GM19043 (cell line): ENCODE measurements around the gene CLIC6.
"Not testable (repeated sequence)": the region's sequence is repeated elsewhere in the genome, so short reads cannot be mapped to it uniquely, and the experiment has no call there.

Source experiments
- ATAC-seq: cut with Tn5 transposase; IDR thresholded peaks from one replicate; pipeline ENCODE4 v1.9.1; 2021; ENCODE audit warnings: low read depth; ENCODE audit not compliant: unreplicated experiment

CLIC6 gene

DNA sequence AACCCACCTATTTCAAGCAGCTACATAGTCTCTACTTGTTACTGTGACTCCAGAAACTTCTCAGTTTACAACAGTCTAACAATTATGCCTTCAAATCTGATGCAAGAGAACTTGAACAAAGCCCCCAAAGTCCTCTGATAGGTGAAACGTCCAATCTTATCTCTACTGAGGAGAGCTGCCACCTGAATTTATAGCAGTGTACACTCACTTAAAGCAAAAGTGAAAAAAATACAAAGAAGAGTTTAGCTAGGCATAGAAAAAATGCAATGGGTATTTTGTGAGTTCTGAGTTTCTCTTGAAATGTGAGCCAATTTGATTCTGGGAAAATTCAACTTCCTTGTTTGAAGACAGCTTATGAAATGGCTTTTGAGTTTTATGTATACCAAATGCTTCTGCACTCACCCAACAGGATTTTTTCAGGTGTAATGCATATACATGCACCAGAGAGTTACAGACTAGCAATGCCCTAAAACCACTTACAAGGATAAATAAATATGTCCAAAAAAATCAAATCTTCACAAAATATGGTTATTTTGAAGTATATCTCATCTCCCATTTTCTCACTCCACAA lies 17.8 kb upstream of the CLIC6 start:
- no peak for ATAC-seq

DNA sequence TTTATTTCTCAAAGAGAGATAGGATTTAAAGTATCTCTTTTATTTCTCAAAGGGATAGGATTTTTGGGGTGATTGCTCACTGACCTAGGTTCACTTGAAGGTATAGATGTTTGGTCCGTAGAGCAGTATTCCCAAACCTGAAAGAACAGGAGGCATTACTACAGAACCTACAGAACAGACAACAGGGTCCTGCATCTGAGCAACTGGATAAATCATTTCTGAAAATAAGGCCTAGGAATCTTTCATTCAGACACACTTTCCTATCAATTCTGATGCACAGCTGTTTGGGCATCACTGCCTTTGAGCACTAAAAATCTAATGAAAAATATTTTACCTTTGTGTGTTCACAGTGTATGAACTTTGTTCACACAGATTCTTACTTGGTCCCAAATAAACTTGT lies 17.2 kb upstream of the CLIC6 start:
- ATAC-seq, result no peak

DNA sequence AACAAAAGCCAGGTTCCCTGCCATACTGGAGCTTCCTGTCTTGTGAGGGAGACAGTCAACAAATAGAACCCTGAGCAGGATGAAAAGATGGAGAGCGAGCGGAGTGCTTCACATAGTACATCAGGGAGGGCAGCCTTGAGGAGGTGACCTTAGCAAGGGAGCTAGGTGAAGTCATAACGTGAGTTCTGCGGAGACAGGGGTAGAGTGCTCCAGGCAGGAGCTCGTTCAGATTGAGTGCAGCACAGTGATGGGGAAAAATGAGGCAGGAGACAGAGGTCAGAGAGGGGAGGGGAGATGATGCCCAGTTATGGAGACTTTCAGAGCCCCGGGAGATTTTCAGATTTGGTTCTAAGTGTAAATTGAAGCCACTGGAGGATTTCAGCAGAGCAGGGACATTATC lies 15.3 kb upstream of the CLIC6 start:
- ATAC-seq, result no peak

DNA sequence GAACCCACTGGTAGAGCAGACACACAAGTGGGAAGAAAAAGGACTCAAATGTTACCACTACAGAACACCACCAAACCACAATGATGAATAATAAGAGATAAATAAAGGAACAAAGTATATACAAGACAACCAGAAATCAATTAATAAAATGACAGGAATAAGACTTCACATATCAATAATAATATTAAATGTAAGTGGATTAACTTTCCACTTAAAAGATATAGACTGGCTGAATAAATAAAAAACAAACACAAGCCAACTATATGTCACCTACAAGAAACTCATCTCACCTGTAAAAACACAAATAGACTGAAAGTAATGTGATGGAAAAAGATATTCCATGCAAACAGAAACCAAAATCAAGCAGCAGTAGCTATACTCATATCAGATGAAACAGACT lies 6.9 kb upstream of the CLIC6 start:
- ATAC-seq, result no peak

DNA sequence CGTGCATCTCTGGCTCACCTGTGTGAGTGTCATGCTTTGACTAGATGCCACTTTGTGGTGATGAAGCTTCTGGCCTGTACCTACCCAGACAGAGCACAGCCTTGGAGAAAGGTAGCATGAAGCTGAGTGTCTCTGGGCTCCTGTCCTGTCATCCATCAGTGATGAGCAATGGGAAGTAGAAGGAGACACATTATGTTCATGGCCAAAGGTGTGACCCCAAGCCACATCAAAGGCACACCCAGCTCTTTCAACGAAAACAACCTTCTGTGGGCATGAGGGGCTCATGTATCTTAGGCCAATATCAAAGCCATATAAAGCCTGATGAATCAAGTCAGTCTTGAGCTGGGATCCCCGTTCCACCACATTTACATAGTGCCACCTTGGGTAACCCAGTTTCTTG lies 1.0 kb upstream of the CLIC6 start:
- no peak for ATAC-seq

DNA sequence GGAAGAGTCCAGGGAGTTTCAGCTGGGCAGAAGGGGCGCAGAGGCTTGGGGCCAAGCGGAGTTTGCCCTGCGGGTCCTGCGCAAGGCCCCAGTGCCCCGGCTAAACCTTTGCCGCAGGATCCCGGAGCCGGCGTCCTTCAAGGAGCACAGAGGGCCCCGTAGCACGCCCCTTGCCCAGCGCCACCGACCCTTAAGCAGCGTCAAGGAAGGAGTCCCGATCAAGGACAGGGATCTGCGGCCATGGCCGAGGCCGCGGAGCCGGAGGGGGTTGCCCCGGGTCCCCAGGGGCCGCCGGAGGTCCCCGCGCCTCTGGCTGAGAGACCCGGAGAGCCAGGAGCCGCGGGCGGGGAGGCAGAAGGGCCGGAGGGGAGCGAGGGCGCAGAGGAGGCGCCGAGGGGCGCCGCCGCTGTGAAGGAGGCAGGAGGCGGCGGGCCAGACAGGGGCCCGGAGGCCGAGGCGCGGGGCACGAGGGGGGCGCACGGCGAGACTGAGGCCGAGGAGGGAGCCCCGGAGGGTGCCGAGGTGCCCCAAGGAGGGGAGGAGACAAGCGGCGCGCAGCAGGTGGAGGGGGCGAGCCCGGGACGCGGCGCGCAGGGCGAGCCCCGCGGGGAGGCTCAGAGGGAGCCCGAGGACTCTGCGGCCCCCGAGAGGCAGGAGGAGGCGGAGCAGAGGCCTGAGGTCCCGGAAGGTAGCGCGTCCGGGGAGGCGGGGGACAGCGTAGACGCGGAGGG lies 520 bp downstream of the CLIC6 start:
- ATAC-seq, result peak; percentile 70

DNA sequence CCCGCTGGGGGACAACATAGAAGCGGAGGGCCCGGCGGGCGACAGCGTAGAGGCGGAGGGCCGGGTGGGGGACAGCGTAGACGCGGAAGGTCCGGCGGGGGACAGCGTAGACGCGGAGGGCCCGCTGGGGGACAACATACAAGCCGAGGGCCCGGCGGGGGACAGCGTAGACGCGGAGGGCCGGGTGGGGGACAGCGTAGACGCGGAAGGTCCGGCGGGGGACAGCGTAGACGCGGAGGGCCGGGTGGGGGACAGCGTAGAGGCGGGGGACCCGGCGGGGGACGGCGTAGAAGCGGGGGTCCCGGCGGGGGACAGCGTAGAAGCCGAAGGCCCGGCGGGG lies 1.1 kb downstream of the CLIC6 start:
- ATAC-seq, result not testable (repeated sequence)

DNA sequence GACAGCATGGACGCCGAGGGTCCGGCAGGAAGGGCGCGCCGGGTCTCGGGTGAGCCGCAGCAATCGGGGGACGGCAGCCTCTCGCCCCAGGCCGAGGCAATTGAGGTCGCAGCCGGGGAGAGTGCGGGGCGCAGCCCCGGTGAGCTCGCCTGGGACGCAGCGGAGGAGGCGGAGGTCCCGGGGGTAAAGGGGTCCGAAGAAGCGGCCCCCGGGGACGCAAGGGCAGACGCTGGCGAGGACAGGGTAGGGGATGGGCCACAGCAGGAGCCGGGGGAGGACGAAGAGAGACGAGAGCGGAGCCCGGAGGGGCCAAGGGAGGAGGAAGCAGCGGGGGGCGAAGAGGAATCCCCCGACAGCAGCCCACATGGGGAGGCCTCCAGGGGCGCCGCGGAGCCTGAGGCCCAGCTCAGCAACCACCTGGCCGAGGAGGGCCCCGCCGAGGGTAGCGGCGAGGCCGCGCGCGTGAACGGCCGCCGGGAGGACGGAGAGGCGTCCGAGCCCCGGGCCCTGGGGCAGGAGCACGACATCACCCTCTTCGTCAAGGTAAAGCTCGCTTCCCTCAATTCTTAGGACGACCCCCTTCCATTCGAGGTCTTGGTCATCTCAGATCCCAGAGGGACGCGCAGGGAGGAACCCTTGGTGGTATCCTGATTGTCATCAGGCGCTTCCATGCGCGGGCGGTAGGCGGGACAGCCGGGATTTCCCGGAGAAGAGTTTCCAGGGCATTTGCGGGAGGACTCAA lies 1.6 kb downstream of the CLIC6 start:
- no peak for ATAC-seq

DNA sequence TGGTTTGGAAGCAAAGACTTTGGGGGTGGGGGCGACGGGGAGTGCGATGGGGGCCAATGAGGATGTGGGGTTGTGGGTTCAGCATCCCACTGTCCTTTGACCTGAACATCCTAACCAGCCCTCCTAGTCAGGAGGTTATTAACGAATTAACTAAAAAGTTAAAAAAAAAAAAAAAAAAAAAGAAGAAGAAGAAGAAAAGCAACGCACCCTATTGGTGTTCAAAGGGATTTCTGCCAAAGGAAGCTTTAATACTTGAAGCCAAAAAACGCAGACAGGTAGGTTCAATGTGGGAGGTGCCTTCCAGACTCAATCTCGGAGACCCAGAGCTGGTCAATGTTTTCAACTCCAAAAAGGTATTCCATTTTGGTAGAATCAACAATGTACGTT lies 2.2 kb downstream of the CLIC6 start:
- ATAC-seq, result no peak

DNA sequence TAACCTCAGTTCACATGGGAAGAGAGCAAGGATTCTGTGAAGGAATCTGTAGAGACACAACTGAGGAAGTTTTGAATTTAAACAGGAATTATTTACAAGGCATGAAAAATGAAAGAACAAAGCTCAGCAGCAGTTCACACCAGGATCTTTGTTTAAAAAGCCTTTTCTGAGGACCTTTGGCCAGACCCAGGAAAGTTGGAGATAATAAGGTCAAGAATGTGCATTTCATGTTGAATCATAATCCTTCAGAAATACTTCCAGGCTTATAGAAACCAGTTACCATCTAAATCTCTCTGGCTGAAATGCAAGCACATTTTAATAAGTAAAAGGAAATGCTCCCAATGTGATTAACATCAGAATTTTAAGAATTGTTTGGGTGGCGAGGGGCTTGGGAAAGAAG lies 2.7 kb downstream of the CLIC6 start:
- ATAC-seq, result no peak

DNA sequence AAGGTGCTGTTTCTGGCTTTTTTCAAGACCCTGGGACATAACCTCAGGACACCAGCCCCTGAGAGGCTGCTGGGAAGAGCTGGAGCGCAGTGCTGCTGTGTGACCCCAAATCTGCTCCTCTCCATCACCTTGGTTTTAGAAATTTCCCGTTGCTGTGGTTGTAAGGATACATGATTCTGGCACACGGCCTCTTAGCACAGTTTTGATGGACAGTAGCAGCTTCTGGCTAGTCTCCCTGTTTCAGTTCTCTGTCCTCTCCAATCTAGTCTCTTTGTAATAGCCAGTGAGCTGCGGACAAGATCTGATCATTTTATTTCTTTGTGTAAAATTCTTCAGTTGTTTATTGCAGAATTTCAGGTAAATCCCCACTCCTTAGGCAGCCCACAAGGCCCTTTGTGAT lies 3.1 kb downstream of the CLIC6 start:
- ATAC-seq, result no peak

DNA sequence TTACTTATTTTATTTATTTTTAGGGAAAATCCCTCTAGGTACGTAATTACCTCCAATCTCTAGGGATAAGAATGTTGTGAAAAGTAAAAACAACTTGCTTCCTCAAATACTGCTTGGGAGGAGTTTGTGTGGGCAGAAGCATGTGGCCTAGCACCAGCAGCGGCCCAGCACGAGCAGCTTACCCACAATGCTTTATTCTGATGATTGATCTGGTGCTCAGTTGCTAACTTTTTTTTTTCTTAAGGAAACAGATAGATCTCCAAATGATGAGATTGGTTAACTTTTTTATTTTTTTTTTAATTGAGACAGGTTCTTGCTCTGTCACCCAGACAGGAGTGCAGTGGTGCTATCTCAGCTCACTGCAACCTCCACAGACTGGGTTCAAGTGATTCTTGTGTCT lies 4.2 kb downstream of the CLIC6 start:
- no peak for ATAC-seq

DNA sequence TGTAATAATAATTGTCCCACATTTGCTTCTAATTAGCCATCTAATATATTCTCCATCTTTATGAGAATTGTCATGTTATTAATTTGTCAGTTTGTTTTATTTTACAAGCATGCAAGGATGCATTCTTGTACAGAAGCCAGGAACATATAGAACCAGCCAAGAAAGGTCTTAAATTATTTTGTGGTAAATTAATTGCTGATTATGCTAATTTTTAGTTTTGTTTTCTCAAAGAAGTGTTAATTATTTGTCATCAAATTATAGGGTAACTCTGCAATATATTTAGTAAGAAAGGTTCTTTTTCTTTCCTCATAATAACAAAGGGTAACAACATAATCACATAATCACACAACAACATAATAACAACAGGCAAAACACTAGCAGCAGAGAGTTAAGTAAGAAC lies 5.7 kb downstream of the CLIC6 start:
- ATAC-seq, result no peak

DNA sequence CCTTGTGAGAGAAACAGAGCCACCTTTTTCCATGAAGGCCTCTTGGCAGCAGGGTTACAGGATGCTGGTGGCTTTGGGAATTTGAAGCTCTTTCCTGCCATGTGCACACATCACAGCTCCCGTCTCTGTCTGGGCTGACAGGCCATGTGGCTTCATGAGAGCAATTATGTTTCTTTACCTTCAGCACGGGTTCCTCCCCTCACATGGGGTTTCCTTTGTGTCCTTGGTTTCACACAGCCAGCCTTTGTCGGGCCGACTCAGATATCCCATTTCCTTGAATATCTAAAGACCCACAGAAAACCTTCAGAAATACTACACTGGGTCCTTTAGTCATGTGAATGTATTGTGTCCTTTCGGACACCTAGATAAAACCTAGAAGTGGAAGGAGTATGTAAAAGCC lies 7.1 kb downstream of the CLIC6 start:
- no peak for ATAC-seq

DNA sequence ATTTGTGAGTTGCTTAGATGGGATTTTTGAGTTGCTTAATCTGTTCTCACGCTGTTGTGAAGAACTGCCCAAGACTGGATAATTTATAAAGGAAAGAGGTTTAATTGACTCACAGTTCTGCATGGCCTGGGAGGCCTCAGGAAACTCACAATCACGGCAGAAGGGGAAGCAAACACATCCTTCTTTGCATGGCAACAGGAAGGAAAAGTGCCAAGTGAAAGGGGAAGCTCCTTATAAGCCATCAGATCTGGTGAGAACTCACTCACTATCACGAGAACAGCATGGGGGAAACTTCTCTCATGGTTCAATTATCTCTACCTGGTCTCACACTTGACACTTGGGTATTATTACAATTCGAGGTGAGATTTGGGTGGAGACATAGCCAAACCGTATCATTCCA lies 10.3 kb downstream of the CLIC6 start:
- ATAC-seq, result no peak

DNA sequence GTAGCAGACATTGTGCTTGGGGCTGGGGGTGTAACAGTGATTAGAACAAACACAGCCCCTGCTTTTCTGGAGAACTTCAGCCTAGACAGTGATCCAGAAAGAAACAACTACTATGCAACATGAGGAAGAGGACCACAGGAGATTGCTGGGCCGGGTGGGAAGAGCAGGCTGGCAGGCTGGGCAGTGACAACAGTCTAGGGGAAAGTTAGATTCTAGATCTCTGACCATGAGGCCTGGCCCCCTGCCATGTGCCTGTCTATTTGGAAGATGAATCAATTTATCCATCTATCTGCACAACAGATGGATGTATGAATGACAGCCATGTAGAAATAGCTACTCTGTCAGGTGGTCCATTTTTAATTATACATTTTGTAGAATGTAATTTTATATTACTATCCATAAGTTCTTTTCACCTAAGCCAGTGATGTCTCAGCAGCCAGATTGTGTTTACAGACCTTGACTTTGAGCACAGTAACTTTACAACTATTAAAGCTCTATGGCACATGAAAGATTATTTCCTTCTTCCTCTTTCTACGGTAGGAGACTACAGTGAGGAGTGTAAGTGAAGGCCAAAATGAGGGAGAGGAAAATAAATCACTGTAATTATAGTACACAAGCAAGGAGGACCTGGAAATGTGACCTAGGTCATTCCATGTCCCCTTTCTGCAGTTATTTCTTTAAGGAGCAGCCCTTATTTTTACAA lies 15.5 kb downstream of the CLIC6 start:
- ATAC-seq, result no peak

DNA sequence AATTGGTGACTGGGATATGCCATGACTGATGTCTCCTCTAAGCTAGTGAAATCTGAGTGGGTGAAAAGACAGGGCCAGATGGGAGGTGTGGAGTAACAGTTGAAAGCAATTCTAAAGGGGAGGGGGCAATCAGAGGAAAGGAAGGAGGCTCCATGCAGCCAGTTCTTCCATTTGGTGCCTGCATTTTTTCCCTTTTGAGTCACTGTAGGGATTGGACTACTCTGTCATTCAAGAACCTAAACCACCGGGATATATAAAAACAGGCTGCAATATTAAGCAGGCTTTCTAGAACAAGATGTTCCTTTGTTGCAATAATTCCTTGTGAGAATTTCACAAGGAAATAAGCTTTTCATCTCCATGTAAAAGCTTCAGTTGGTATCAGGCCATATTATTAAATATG lies 18.3 kb downstream of the CLIC6 start:
- no peak for ATAC-seq

DNA sequence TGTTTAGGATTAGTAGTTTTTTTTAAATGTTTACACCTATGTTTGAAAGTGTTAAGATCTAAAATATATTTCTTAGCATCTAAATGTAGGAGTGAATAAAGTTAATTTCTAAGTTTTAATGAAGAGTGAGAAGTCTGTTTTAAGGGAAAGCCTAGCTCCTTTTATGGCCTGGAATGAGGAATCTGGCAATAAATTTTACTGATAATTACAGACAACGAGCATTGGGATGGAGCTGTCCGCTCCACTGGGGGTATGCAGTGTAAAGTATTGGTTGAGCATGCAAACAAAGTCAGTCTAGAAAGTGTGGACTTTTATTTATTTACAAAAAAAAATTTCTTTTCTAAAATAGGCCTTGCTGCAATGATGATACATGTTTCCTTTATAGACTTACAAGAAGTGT lies 19.0 kb downstream of the CLIC6 start:
- ATAC-seq, result no peak

DNA sequence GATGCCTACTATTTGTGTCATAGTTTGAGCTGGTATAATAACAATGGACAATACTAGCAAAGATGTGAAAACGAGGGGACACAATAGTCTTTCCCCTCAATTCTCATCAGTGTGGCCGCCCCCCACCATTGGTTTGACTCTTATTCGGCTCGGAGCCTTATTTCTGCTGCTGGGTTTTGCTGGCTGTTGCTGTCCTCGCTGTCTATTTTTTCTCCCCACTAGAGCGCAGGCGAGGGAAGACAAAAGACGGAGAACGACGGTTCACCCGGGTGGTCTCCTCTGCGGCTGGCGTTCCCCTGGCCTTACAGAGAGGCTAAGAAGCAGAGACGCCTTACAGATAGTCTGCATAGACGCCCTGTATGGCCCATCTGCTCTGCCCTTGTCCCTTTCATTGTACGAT lies 19.4 kb downstream of the CLIC6 start:
- no peak for ATAC-seq

DNA sequence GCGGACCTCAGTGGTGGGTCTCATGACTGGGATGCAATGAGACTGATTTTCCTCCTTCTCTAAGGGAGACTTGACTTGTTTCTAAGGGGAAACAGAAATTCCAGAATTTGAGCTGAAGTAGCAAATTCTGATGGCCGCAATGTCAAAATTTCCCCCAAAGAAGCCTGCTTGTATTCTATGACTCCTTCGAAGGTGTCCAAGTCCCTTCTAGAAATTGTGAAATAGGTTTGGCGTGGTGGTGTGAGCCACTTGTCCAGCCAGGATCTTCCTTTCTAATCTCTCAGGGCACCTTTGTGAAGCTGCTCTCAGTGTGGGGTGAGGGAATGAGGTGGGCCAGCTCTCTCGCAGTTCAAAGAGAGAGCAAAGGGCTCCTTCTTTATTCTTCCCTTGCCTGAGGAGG lies 19.9 kb downstream of the CLIC6 start:
- ATAC-seq, result no peak

DNA sequence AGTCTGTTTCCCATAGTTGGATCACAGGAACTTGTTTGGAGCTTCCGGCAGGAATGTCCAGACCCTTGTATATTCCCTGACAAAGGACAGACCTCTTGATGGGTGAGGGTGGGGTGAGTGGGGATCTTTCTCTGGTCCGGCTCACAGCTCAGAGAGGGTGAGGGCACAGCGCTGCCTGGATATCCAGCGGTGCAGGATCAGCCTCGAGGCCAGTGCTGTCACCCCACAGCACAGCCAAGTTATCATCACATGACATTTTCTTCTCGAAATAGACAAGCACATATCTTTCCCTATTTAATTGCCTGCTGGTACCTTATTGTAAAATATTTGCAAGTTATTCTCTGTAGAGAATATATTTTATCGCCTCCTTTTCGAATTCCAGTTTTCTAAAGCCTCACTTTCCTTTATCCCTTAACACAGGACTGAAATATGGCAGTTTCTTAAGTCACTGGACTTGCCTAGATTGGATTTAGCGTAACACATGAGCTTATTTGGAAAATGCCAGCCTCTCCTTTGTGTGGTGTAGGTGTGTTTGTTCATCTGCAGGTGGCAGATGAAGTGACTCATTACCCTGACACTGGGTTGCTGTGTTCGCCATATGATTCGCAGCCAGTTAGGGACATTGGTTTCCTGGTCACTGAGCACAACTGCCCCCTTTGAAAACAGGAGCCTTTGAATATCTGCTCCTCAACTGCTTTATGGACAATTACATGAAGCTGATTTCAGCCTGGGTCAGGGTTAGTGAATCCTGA lies 21.4 kb downstream of the CLIC6 start:
- ATAC-seq, result no peak
